HEK293T (cell line): ENCODE data around the gene NDUFS4.
"Not testable (repeated sequence)": the region's sequence is repeated elsewhere in the genome, so short reads cannot be mapped to it uniquely, and the experiment has no call there.

Experiments used
- HDGF ChIP-seq: fragments of 450-650 bp; IDR thresholded peaks from 2 replicates; pipeline ENCODE4 v1.6.1; 2017; ENCODE audit warnings: antibody characterized with exemption, borderline replicate concordance
- PKNOX1 ChIP-seq: fragments of 450-650 bp; IDR thresholded peaks from 2 replicates; pipeline ENCODE4 v1.6.1; 2016
- SP1 ChIP-seq: fragments of 450-650 bp; IDR thresholded peaks from 2 replicates; pipeline ENCODE4 v1.6.1; 2017

DNA sequence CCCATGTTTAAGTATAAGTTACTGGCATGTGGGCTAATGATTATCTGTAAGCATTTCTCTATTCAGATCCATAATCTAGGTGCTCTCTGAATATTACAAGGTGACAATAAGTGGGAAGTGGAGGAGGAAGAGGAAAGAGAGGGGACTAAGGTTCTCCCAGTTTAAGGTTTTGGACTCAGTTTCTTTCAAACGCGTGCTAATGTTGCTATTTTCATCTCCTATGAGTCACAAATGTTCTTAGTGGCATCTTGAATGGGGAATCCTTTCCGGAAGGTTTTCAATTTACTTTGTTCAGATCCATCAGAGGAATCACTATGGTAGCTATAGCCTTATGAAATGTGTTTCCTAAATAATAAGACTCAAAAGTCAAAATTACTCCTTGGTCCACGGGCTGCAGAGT lies 48.5 kb downstream of the NDUFS4 start:
- not testable (repeated sequence) for TF ChIP-seq PKNOX1, SP1, HDGF
